Activated naive CD4-positive, alpha-beta T cell (primary cell): ENCODE results near the gene RNF25.

Source experiments
- DNase-seq, 4 experiments: peaks; one replicate each; lab custom pipeline; 2025; lab: John Stamatoyannopoulos, UW

RNF25 gene

DNA sequence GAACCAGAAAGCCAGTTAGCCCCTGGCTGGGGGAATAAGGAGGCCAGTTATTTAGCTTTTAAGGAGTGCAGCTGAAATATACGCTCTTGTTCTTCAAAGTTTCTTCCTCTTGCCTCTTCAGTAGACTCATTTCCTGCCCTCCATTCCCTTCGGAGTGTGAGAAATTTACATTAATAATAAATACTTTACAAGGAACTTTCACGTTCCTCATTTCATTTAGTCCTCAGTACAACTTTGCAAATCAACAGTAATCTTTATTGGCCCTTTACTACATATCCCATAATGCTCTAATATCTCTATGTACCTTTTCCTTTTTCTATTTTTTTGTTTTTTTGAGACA lies 48.5 kb downstream of the RNF25 start:
- DNase-seq, result no peak

- no peak for DNase-seq
These were observed 49.0 kb downstream of the RNF25 start for GRCh38 chr2:218622606-218623365.

DNA sequence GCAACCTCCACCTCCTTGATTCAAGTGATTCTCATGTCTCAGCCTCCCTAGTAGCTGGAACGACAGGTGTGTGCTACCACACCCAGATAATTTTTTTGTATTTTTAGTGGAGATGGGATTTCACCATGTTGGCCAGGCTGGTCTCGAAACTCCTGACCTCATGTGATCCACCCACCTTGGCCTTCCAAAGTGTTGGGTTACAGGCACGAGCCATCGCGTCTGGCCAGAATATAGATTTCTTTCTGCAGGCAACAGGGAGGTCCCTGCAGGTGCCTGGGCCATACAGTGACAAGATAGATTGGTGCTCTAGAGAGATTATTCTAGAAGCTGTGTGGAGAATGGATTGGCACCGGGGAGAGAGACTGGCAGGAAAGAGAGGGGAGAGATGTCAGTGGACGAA lies 50.8 kb downstream of the RNF25 start:
- no peak for DNase-seq

DNA sequence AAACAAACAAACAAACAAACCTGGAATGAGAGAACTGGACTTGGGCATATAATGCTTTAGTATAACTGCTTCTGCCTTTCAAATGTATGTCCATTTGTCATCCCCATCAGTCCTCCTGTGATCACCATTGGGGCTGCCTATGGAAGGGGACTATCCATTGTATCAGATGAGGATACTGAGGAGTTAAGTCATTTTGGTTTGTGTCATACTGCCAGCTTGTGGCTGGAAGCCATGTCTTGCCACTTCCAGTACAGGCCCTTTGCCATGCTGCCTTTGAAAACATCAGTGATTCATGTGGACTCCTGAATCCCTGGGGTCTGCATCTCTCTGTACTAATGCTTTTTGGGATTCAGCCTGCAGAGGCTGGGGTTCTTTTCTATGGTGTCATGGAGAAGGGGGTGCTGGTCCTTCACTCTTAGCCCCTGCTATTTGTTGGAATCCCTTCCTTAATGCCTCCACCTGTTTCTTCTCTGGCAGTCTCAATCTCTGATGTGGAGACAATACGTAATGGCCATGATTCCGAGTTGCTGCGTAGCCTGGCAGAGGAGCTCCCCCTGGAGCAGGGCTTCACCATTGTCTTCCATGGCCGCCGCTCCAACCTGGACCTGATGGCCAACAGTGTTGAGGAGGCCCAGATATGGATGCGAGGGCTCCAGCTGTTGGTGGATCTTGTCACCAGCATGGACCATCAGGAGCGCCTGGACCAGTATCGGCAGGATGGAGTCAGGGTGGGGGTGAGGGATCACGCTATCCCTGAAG lies 53.5 kb downstream of the RNF25 start:
- no peak for DNase-seq

DNA sequence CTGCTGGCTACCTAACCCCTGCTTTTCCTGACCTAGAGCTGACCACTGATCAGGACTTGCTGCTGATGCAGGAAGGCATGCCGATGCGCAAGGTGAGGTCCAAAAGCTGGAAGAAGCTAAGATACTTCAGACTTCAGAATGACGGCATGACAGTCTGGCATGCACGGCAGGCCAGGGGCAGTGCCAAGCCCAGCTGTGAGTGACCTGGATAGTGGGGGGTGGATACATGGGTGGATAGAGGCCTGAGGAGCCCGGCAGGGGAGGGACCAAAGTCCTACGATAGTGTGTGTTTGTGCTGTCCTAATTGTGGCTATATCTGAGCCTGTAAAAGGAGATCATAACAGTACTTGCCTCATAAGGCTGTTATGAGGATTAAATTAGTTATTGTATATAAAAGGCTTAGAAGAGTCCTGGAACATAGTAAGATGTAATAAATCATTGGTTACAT lies 55.9 kb downstream of the RNF25 start:
- no peak for DNase-seq
